ENCODE data around the gene C4orf36.
"Not testable (repeated sequence)": the region's sequence is repeated elsewhere in the genome, so short reads cannot be mapped to it uniquely, and the experiment has no call there.

C4orf36 gene

GRCh38 chr4:86916392-86916791 is 24.2 kb upstream of the C4orf36 start:
- no peak for DNase-seq

- DNase-seq: no peak
Measured at GRCh38 chr4:86910820-86911684, 18.8 kb upstream of the C4orf36 start.

GRCh38 chr4:86910369-86910768 is 18.1 kb upstream of the C4orf36 start:
- DNase-seq: no peak

- no peak for DNase-seq
Measured at GRCh38 chr4:86909546-86910295, 17.5 kb upstream of the C4orf36 start.

GRCh38 chr4:86908251-86908657 is 16.0 kb upstream of the C4orf36 start:
- DNase-seq: no peak

- DNase-seq: no peak
Measured at GRCh38 chr4:86901864-86902263, 9.6 kb upstream of the C4orf36 start.

GRCh38 chr4:86898562-86898961 is 6.3 kb upstream of the C4orf36 start:
- DNase-seq: no peak

GRCh38 chr4:86896596-86896995 is 4.4 kb upstream of the C4orf36 start:
- DNase-seq: no peak

GRCh38 chr4:86895692-86896488 is 3.7 kb upstream of the C4orf36 start:
- DNase-seq: peak; percentile 61

GRCh38 chr4:86894455-86894854 is 2.2 kb upstream of the C4orf36 start:
- DNase-seq: no peak

GRCh38 chr4:86893136-86893535 is 914 bp upstream of the C4orf36 start:
- no peak for DNase-seq

GRCh38 chr4:86892636-86892960 is 376 bp upstream of the C4orf36 start:
- no peak for DNase-seq

GRCh38 chr4:86890790-86891189 is 1.4 kb downstream of the C4orf36 start:
- DNase-seq: no peak

- no peak for DNase-seq
Measured at GRCh38 chr4:86879641-86880040, 12.6 kb downstream of the C4orf36 start.

- no peak for DNase-seq
Measured at GRCh38 chr4:86878640-86879039, 13.6 kb downstream of the C4orf36 start.

GRCh38 chr4:86876894-86877685 is 15.1 kb downstream of the C4orf36 start:
- DNase-seq: no peak

GRCh38 chr4:86875436-86875835 is 16.8 kb downstream of the C4orf36 start:
- DNase-seq: not testable (repeated sequence)

GRCh38 chr4:86872135-86872534 is 20.1 kb downstream of the C4orf36 start:
- DNase-seq: no peak

GRCh38 chr4:86870442-86871069 is 21.7 kb downstream of the C4orf36 start:
- no peak for DNase-seq

GRCh38 chr4:86857341-86858052 is 34.7 kb downstream of the C4orf36 start:
- DNase-seq: no peak

GRCh38 chr4:86856896-86857295 is 35.3 kb downstream of the C4orf36 start:
- DNase-seq: no peak

Data from NCI-H2029 (cell line).